C4-2B (cell line): Measurements from ENCODE around the gene ZSCAN10.

Source experiments
- CTCF ChIP-seq: fragments of 450-650 bp; conservative IDR thresholded peaks from 2 replicates; pipeline ENCODE4 v1.5.1; 2017; ENCODE audit warnings: mild to moderate bottlenecking
- ZFX ChIP-seq: fragments of 450-650 bp; IDR thresholded peaks from 2 replicates; pipeline ENCODE4 v1.6.1; 2017

- TF ChIP-seq CTCF: no peak
- TF ChIP-seq ZFX: no peak
Measured at GRCh38 chr16:3119286-3119685, 20.2 kb upstream of the ZSCAN10 start.
